Measurements from ENCODE around the gene C6. TPM values are rescaled to one million over a fixed set of nuclear protein-coding genes. Genes with fewer than 3 reads are reported as not detected.

The C6 gene
- total RNA-seq, 1 experiment from 2014 or later = not detected

GRCh38 chr5:41143131-41143901 lies 70.0 kb downstream of the C6 start:
- DNase-seq (ENCODE audit: low read depth in 1 of 2, low spot score in 2 of 2) = no peak
- Histone ChIP-seq H3K9me3 (replicated peaks) (no peaks in the 10 kb centered on the region), H3K27ac (no peak overlapping the region), H3K27me3 (replicated peaks) (no peaks in the 10 kb centered on the region; the same call in 1 of the 2 replicates), H3K4me3 (no peak overlapping the region), H3K36me3 (no peaks in the 10 kb centered on the region), H3K4me1 (replicated peaks) (no peaks in the 10 kb centered on the region)

GRCh38 chr5:41127967-41128690 lies 85.2 kb downstream of the C6 start:
- Histone ChIP-seq H3K27ac (no peak overlapping the region), H3K9me3 (replicated peaks) (no peaks in the 10 kb centered on the region), H3K4me1 (replicated peaks) (no peaks in the 10 kb centered on the region), H3K27me3 (replicated peaks) (no peaks in the 10 kb centered on the region), H3K36me3 (no peaks in the 10 kb centered on the region), H3K4me3 (no peak overlapping the region)
- DNase-seq (ENCODE audit: low read depth in 1 of 2, low spot score in 2 of 2) = no peak

- no peak overlapping the region for H3K27ac ChIP-seq
- no peak for DNase-seq (ENCODE audit: low read depth in 1 of 2, low spot score in 2 of 2)
- H3K4me3 ChIP-seq = no peak overlapping the region
- no peaks in the 10 kb centered on the region for H3K36me3 ChIP-seq
- no peaks in the 10 kb centered on the region for H3K4me1 ChIP-seq (replicated peaks)
- H3K27me3 ChIP-seq (replicated peaks) = no peaks in the 10 kb centered on the region
- no peaks in the 10 kb centered on the region for H3K9me3 ChIP-seq (replicated peaks)
Observed at GRCh38 chr5:41122459-41122858, 90.9 kb downstream of the C6 start.

GRCh38 chr5:41120600-41120999 lies 92.7 kb downstream of the C6 start:
- H3K4me3 ChIP-seq = no peak overlapping the region
- no peaks in the 10 kb centered on the region for H3K4me1 ChIP-seq (replicated peaks)
- no peak overlapping the region for H3K27ac ChIP-seq
- no peak for DNase-seq (ENCODE audit: low read depth in 1 of 2, low spot score in 2 of 2)
- H3K36me3 ChIP-seq = no peaks in the 10 kb centered on the region
- no peaks in the 10 kb centered on the region for H3K27me3 ChIP-seq (replicated peaks)
- no peaks in the 10 kb centered on the region for H3K9me3 ChIP-seq (replicated peaks)

GRCh38 chr5:41118177-41118576 lies 95.2 kb downstream of the C6 start:
- DNase-seq (ENCODE audit: low read depth in 1 of 2, low spot score in 2 of 2) = no peak
- H3K36me3 ChIP-seq = no peaks in the 10 kb centered on the region

GRCh38 chr5:41115281-41115680 lies 98.1 kb downstream of the C6 start:
- Histone ChIP-seq H3K36me3 (no peaks in the 10 kb centered on the region), H3K4me3 (no peak overlapping the region), H3K9me3 (replicated peaks) (no peaks in the 10 kb centered on the region), H3K27ac (0 out of 2 replicates have a peak overlapping the region, but pooled peaks have one; percentile 18), H3K27me3 (replicated peaks) (no peaks in the 10 kb centered on the region), H3K4me1 (replicated peaks) (no peaks in the 10 kb centered on the region)
- DNase-seq (ENCODE audit: low read depth in 1 of 2, low spot score in 2 of 2) = peak in 1 of 2 experiments; percentile 14

More at GRCh38 chr5:41118177-41118576, 95.2 kb downstream of the C6 start:
- H3K4me1 ChIP-seq (replicated peaks) = no peaks in the 10 kb centered on the region
- H3K27ac ChIP-seq = no peak overlapping the region
- H3K27me3 ChIP-seq (replicated peaks) = no peaks in the 10 kb centered on the region
- no peaks in the 10 kb centered on the region for H3K9me3 ChIP-seq (replicated peaks)
- H3K4me3 ChIP-seq = no peak overlapping the region

- no peak for DNase-seq (ENCODE audit: low read depth in 1 of 2, low spot score in 2 of 2)
Observed at GRCh38 chr5:41112486-41113455, 100.6 kb downstream of the C6 start.

GRCh38 chr5:41109186-41109585 lies 104.1 kb downstream of the C6 start:
- Histone ChIP-seq H3K4me1 (replicated peaks) (no peaks in the 10 kb centered on the region), H3K9me3 (replicated peaks) (no peaks in the 10 kb centered on the region), H3K4me3 (no peak overlapping the region), H3K27ac (no peak overlapping the region), H3K27me3 (replicated peaks) (peaks cover 2% of the 10 kb centered on the region; the same call in 1 of the 2 replicates), H3K36me3 (no peaks in the 10 kb centered on the region)
- no peak for DNase-seq (ENCODE audit: low read depth in 1 of 2, low spot score in 2 of 2)

More at GRCh38 chr5:41112486-41113455, 100.6 kb downstream of the C6 start:
- Histone ChIP-seq H3K9me3 (replicated peaks) (no peaks in the 10 kb centered on the region), H3K36me3 (no peaks in the 10 kb centered on the region), H3K27ac (no peak overlapping the region), H3K4me1 (replicated peaks) (no peaks in the 10 kb centered on the region), H3K27me3 (replicated peaks) (no peaks in the 10 kb centered on the region; the same call in 1 of the 2 replicates), H3K4me3 (no peak overlapping the region)

DNA sequence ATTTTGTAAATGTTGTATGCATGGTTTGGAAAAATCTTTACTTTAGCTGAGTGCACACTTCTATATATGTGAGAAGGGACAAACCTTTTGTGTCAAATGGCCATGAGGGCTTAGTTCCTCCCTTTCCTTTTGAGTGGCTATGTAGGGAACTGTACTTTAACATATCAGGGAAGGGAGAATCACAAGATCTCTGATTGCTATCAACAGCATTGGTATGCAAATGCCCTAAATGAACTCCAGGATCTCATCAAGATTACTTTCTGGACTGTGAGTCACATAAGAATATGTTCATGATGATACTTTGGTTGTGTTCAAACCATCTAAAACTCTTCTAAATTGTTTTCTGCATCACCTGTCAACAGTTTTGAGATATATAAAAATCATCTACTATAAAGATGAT lies 111.0 kb downstream of the C6 start:
- Histone ChIP-seq H3K27ac (no peak overlapping the region), H3K9me3 (replicated peaks) (no peaks in the 10 kb centered on the region), H3K27me3 (replicated peaks) (0 out of 2 replicates have a peak, but pooled peaks cover 2% of the 10 kb centered on the region), H3K4me1 (replicated peaks) (no peaks in the 10 kb centered on the region), H3K36me3 (no peaks in the 10 kb centered on the region), H3K4me3 (no peak overlapping the region)
- DNase-seq (ENCODE audit: low read depth in 1 of 2, low spot score in 2 of 2) = no peak

GRCh38 chr5:41097642-41098041 lies 115.7 kb downstream of the C6 start:
- DNase-seq (ENCODE audit: low read depth in 1 of 2, low spot score in 2 of 2) = no peak
- Histone ChIP-seq H3K4me3 (no peak overlapping the region), H3K36me3 (no peaks in the 10 kb centered on the region), H3K27me3 (replicated peaks) (no peaks in the 10 kb centered on the region), H3K9me3 (replicated peaks) (no peaks in the 10 kb centered on the region), H3K27ac (no peak overlapping the region), H3K4me1 (replicated peaks) (no peaks in the 10 kb centered on the region)

GRCh38 chr5:41095324-41096101 lies 117.8 kb downstream of the C6 start:
- Histone ChIP-seq H3K36me3 (no peaks in the 10 kb centered on the region), H3K9me3 (replicated peaks) (no peaks in the 10 kb centered on the region), H3K4me3 (no peak overlapping the region), H3K27me3 (replicated peaks) (no peaks in the 10 kb centered on the region), H3K4me1 (replicated peaks) (no peaks in the 10 kb centered on the region), H3K27ac (no peak overlapping the region)
- DNase-seq (ENCODE audit: low read depth in 1 of 2, low spot score in 2 of 2) = no peak

DNA sequence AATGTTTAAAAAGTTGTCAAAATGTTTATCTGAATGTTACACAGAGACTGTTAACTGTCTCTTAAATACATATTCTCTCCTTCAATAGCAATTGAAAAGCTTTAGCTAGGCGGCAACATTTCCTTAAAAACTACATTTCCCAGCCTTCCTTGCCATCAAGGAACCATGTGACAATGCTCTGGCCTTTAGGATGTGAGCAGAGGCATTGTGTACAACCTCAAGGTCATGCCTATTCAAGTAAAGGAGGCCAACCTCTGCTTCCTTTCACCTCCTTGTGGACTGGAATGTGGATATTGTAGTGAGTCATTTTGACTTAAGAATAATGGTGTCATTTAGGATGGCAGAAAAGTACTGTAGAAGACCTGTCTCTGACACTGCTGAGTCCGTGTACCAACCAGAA lies 118.5 kb downstream of the C6 start:
- Histone ChIP-seq H3K4me1 (replicated peaks) (no peaks in the 10 kb centered on the region), H3K36me3 (no peaks in the 10 kb centered on the region), H3K9me3 (replicated peaks) (no peaks in the 10 kb centered on the region), H3K27me3 (replicated peaks) (no peaks in the 10 kb centered on the region), H3K4me3 (no peak overlapping the region), H3K27ac (no peak overlapping the region)
- no peak for DNase-seq (ENCODE audit: low read depth in 1 of 2, low spot score in 2 of 2)

DNA sequence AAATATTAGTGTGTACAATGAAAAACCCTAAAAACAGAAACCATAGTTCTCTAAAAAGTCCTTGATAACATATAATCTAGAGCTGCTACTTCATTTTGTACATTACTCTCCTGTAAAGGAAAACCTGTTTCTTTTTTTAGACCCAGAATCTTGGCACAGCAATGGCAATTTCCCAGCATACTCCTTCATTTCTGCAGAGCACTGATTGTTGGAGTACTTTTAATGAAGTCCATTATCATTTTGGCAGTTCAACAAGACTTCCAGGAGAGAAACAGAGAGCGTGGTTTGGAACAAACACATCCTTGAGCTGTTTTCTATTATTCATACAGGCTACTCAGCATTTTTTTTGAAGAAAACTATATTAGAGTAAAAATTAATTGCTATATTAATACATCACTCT lies 119.5 kb downstream of the C6 start:
- Histone ChIP-seq H3K36me3 (no peaks in the 10 kb centered on the region), H3K9me3 (replicated peaks) (no peaks in the 10 kb centered on the region), H3K4me1 (replicated peaks) (no peaks in the 10 kb centered on the region), H3K27ac (no peak overlapping the region), H3K4me3 (no peak overlapping the region), H3K27me3 (replicated peaks) (no peaks in the 10 kb centered on the region)
- no peak for DNase-seq (ENCODE audit: low read depth in 1 of 2, low spot score in 2 of 2)
